ENCODE results near the gene RGS18. TPM values are rescaled to one million over a fixed set of nuclear protein-coding genes. Genes with fewer than 3 reads are reported as not detected.

The RGS18 gene
- total and polyA plus RNA-seq, 2 of the 4 experiments (the other 2 are of a cell fraction), result 0.09 to 0.18 TPM

- Histone ChIP-seq H2AK9ac (replicated peaks; ENCODE audit: low read depth, low read length, poor library complexity) (no peak overlapping the region), H2BK120ac (ENCODE audit: low read depth, low read length) (no peak overlapping the region), H3K9ac (ENCODE audit: low read depth, low read length) (no peak overlapping the region), H3K18ac (ENCODE audit: low read depth, low read length) (no peak overlapping the region), H2BK20ac (ENCODE audit: low read depth, low read length) (no peak overlapping the region), H3K79me1 (ENCODE audit: low read depth in 1 of 2, low read length in 2 of 2) (no peaks in the 10 kb centered on the region), H3K4me1 (ENCODE audit: control insufficient read depth, insufficient read depth, low read length) (no peaks in the 10 kb centered on the region), H4K20me1 (ENCODE audit: insufficient read depth, low read length) (no peaks in the 10 kb centered on the region), H3K4ac (ENCODE audit: low read depth, low read length) (no peak overlapping the region), H3K36me3 (ENCODE audit: control insufficient read depth, insufficient read depth, low read length) (no peaks in the 10 kb centered on the region), H2AK5ac (ENCODE audit: low read depth, low read length) (no peak overlapping the region), H3K9me3 (ENCODE audit: control insufficient read depth, insufficient read depth, low read length) (no peaks in the 10 kb centered on the region), H4K91ac (ENCODE audit: insufficient read depth, low read depth, low read length) (no peak overlapping the region), H4K8ac (ENCODE audit: low read depth in 2 of 2, low read length in 2 of 2) (no peak overlapping the region), H3K27me3 (ENCODE audit: control insufficient read depth, insufficient read depth, low read length) (no peaks in the 10 kb centered on the region), H3K4me2 (ENCODE audit: low read depth, low read length) (no peak overlapping the region), H2BK5ac (ENCODE audit: low read depth, low read length, poor library complexity, severe bottlenecking) (no peak overlapping the region), H2BK15ac (ENCODE audit: low read depth, low read length) (no peak overlapping the region), H2AFZ (replicated peaks; ENCODE audit: low read length, poor library complexity) (no peak overlapping the region), H3K27ac (ENCODE audit: insufficient read depth, low read length) (no peak overlapping the region), H3K56ac (ENCODE audit: extremely low read depth, insufficient read depth, low read length) (no peak overlapping the region), H3K14ac (replicated peaks; ENCODE audit: low read depth, low read length) (no peak overlapping the region), H3K23ac (ENCODE audit: low read depth, low read length) (no peak overlapping the region), H3K9me1 (ENCODE audit: insufficient read depth, low read length) (no peaks in the 10 kb centered on the region), H3K4me3 (ENCODE audit: insufficient read depth, low read depth, low read length) (no peak overlapping the region), H4K5ac (ENCODE audit: low read depth, low read length) (no peak overlapping the region)
- no peak for ATAC-seq (ENCODE audit: low read depth)
- 100% methylated on average over 2 of the region's 3 CpGs; no CpG with 5 or more reads in 1 of the 2 experiments for WGBS, 2 experiments (ENCODE audit: extremely low coverage in 2 of 2, insufficient read length in 1 of 2)
- in situ Hi-C loops (cut with MboI; ENCODE audit: low sequenced_read_pairs) (no loop called here), intact Hi-C loops (cut with micrococcal nuclease) (no loop called here), dilution Hi-C loops (cut with HindIII; ENCODE audit: low sequenced_read_pairs, unreplicated experiment) (no loop called here)
- POLR2A ChIA-PET (ENCODE audit: unreplicated experiment), result no interaction called here
- no peak for TF ChIP-seq ELK1 (IDR thresholded peaks at IDR 0.05; ENCODE audit: borderline replicate concordance, low read depth, low read length)
- no peak for TF ChIP-seq MXI1 (IDR thresholded peaks at IDR 0.05; ENCODE audit: borderline replicate concordance, low read depth, low read length)
- no peak for TF ChIP-seq RAD21 (IDR thresholded peaks at IDR 0.05; ENCODE audit: low read length)
- no peak for TF ChIP-seq RFX5 (IDR thresholded peaks at IDR 0.05; ENCODE audit: low read depth, low read length)
- no peak for TF ChIP-seq NFE2L2 (IDR thresholded peaks at IDR 0.05; ENCODE audit: low read depth, low read length)
- no peak for TF ChIP-seq FOS (IDR thresholded peaks at IDR 0.05; ENCODE audit: low read depth, low read length)
- no peak for TF ChIP-seq MAFK (IDR thresholded peaks at IDR 0.05; ENCODE audit: low read depth, low read length)
- TF ChIP-seq MAZ (IDR thresholded peaks at IDR 0.05; ENCODE audit: borderline replicate concordance, low read depth, low read length), result no peak
- no peak for TF ChIP-seq CEBPB (IDR thresholded peaks at IDR 0.05; ENCODE audit: low read depth, low read length)
- no TSS peak for BruUV-seq (replicated peaks)
- CTCF ChIA-PET, result no interaction called here
- DNase-seq, result no peak
Observed at GRCh38 chr1:192115000-192115399, 43.3 kb upstream of the RGS18 start.

Data from IMR-90 (cell line).